ENCODE measurements around the gene SLC44A5.
"Not testable (repeated sequence)": the region's sequence is repeated elsewhere in the genome, so short reads cannot be mapped to it uniquely, and the experiment has no call there.

Gene SLC44A5

DNA sequence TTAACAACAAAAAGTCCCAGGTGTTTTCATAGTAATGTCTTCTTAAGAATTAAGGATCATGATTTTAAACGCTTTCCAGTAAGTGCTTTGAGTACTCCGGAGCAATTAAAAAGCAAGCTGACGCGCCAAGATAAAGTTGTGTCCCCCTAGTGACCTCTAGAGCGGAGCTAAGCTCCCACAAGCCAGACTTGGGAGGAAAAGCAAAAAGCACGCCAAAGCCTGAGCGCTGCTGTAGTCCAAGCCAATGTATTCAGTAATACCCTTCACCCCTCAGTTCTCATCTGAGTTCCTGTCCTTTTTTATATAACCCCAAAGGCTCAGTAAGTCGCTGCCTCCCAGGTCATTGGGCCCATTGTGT is 3.5 kb upstream of the SLC44A5 start:
- no peak overlapping the region for H3K4me3 ChIP-seq (ENCODE audit: low read length)
- no peak for TF ChIP-seq ZNF274 (IDR thresholded peaks at IDR 0.05; ENCODE audit: low read depth, low read length)

GRCh38 chr1:75613916-75614315 is 3.0 kb upstream of the SLC44A5 start:
- no peak overlapping the region for H3K4me3 ChIP-seq (ENCODE audit: low read length)
- no peak for TF ChIP-seq ZNF274 (IDR thresholded peaks at IDR 0.05; ENCODE audit: low read depth, low read length)

GRCh38 chr1:75612976-75613375 is 2.1 kb upstream of the SLC44A5 start:
- H3K4me3 ChIP-seq (ENCODE audit: low read length): no peak overlapping the region
- TF ChIP-seq ZNF274 (IDR thresholded peaks at IDR 0.05; ENCODE audit: low read depth, low read length): no peak

DNA sequence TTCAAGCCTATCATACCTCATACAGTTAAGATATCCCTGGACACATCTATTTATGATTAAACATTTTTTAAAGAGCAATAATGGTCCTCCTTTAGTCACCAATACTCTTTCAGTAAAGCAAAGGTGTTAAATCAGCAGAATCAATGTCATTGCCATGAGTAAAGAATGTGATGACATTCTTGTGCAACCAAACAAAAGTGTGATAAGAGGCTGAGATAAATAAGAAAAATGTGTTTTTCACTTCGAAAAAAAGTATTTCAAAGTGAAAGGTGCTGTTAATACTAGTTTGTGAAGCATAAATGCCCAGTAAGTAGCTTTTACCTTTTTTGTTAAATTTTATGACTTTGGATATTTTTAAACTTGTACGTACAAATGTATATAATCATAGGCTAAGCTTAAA is 8.4 kb downstream of the SLC44A5 start:
- no peak for TF ChIP-seq ZNF274 (IDR thresholded peaks at IDR 0.05; ENCODE audit: low read depth, low read length)
- no peak overlapping the region for H3K4me3 ChIP-seq (ENCODE audit: low read length)

DNA sequence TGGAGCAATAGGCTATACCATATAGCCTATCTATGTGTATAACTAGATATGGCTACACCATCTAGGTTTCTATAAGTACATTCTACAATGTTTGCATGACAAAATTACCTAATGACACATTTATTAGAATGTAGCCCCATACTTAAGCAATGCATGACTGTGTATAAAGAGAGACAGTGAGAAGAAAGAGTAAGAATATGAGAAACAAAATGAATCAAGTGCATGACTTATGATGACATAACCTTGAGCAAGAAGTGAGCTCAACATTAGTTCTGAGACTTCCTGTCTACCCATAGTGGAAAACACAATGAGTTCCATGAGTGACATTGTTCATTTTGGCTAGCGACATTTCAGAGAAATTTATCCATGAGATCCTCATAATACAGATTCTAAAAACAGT is 10.1 kb downstream of the SLC44A5 start:
- no peak for TF ChIP-seq ZNF274 (IDR thresholded peaks at IDR 0.05; ENCODE audit: low read depth, low read length)
- H3K4me3 ChIP-seq (ENCODE audit: low read length): no peak overlapping the region

DNA sequence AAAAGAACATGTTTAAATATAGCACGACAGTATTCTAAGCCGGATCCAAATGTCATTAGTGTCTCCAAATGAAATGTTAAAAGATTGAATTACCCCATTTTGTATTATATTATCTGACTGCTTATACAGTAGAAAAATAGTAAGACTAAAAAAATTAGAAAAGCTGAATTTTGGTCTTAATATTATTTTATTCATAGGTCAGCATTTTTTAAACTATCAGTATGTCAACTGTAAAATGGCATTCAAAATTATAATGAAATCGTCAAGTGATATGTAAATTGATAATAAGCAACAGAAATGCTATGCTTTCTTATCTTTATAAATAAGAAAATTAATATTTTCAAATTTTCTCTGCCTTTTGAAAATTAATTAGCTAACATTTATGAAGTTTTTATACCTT is 16.6 kb downstream of the SLC44A5 start:
- no peak for TF ChIP-seq ZNF274 (IDR thresholded peaks at IDR 0.05; ENCODE audit: low read depth, low read length)

DNA sequence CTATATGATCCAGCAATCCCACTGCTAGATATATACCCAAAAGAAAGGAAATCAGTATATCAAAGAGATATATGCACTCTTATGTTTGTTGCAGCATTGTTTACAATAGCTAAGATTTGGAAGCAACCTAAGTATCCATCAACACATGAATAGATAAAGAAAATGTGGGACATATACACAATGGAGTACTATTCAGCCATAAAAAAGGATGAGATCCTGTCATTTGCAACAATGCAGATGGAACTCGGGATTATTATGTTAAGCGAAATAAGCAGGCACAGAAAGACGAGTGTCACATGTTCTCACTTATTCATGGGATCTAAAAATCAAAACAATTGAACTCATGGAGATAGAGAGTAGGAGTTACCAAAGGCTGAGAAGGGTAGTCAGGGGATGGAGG is 17.5 kb downstream of the SLC44A5 start:
- H3K4me3 ChIP-seq (ENCODE audit: low read length): not testable (repeated sequence)

More for the DNA sequence above, 16.6 kb downstream of the SLC44A5 start:
- no peak overlapping the region for H3K4me3 ChIP-seq (ENCODE audit: low read length)

GRCh38 chr1:75589637-75590036 is 21.3 kb downstream of the SLC44A5 start:
- TF ChIP-seq ZNF274 (IDR thresholded peaks at IDR 0.05; ENCODE audit: low read depth, low read length): no peak
- no peak overlapping the region for H3K4me3 ChIP-seq (ENCODE audit: low read length)

- no peak for TF ChIP-seq ZNF274 (IDR thresholded peaks at IDR 0.05; ENCODE audit: low read depth, low read length)
- no peak overlapping the region for H3K4me3 ChIP-seq (ENCODE audit: low read length)
Observed at GRCh38 chr1:75588779-75589475, 22.0 kb downstream of the SLC44A5 start.

- no peak for TF ChIP-seq ZNF274 (IDR thresholded peaks at IDR 0.05; ENCODE audit: low read depth, low read length)
- H3K4me3 ChIP-seq (ENCODE audit: low read length): no peak overlapping the region
Observed at GRCh38 chr1:75587692-75588091, 23.2 kb downstream of the SLC44A5 start.

DNA sequence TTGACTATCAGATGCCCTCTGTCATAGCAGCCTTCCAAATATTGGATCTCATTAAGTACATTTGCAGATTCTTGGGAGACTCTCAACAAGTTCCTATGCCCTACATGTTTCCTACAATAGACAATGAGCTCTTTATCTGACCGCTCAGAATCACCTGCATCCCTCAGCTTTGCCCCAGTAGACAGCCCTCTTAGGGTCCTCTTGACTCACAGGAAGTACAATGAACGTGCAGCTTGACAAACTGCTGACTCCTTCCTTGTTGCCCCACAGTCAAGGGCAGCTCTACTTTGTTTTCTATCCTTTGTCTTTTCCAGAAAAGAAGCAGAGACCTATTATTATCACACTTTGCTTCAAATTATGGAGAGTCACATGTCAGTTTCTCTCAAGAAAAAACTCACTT is 27.6 kb downstream of the SLC44A5 start:
- no peak overlapping the region for H3K4me3 ChIP-seq (ENCODE audit: low read length)
- TF ChIP-seq ZNF274 (IDR thresholded peaks at IDR 0.05; ENCODE audit: low read depth, low read length): no peak

DNA sequence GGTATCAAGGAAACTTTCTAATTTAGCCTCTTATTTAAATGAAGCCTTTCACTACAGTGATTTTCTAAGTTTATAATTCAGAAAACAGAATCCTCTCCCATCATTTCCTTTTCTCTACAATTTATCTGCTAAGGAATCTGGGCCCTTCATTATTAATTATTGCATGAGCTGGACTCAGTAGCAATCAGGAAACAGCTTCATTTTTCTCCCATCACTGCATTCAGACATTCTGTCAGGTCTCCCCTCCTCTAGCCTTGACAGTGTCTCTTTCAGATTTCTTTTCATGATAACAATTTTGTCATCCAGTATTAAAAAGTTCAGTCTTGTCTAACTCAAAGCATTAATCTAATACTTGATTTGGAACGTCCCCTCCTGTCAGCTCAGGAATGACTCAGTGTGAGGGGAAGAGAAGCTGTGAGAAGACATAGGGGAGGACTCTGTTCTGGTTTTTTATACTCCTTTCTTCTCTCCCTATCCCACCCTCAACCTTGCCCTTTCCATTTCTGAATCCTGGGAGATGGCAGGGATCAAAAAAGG is 28.1 kb downstream of the SLC44A5 start:
- no peak for TF ChIP-seq ZNF274 (IDR thresholded peaks at IDR 0.05; ENCODE audit: low read depth, low read length)
- H3K4me3 ChIP-seq (ENCODE audit: low read length): no peak overlapping the region

- no peak overlapping the region for H3K4me3 ChIP-seq (ENCODE audit: low read length)
- no peak for TF ChIP-seq ZNF274 (IDR thresholded peaks at IDR 0.05; ENCODE audit: low read depth, low read length)
Observed at GRCh38 chr1:75579046-75579445, 31.9 kb downstream of the SLC44A5 start.

DNA sequence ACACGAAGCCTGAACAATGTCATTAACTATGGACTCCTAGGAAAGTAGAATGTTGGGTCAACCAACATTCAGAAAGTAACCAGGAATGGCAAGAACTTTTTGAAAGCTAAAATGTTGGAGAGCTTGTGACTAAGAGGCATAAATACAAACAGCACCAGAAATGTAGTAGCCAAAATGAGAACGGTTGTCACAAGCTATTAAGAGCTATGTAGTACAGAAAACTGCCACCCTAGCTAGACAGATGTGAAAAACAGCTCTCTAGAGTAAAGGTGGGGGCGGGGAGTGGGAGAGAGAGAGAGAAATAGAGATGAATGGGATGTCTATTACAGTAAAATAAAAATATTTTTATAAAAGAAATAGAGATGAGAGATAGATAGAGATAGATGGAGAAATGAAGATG is 35.1 kb downstream of the SLC44A5 start:
- no peak overlapping the region for H3K4me3 ChIP-seq (ENCODE audit: low read length)
- no peak for TF ChIP-seq ZNF274 (IDR thresholded peaks at IDR 0.05; ENCODE audit: low read depth, low read length)

- H3K4me3 ChIP-seq (ENCODE audit: low read length): no peak overlapping the region
- TF ChIP-seq ZNF274 (IDR thresholded peaks at IDR 0.05; ENCODE audit: low read depth, low read length): no peak
Observed at GRCh38 chr1:75567191-75567590, 43.7 kb downstream of the SLC44A5 start.

DNA sequence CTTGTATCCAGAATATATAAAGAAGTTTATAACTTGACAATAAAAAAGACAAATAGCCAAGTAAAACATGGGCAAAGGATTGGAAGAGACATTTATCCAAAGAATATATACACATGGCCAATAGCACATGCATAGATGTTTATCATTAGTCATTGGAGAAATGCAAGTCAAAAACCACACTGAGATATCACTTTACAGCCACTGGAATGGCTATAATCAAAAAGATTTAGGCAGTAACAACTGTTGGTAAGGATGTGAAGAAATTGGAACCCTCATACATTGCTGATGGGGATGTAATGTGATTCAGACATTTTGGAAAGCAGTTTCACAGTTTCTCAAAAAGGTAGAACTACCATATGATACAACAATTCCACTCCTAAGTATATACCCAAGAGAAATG is 51.1 kb downstream of the SLC44A5 start:
- H3K4me3 ChIP-seq (ENCODE audit: low read length): no peak overlapping the region
- TF ChIP-seq ZNF274 (IDR thresholded peaks at IDR 0.05; ENCODE audit: low read depth, low read length): no peak

Measured in GM08714 (cell line).